GM21423 (cell line): ENCODE data around the gene CT45A6.
"Not testable (repeated sequence)": the region's sequence is repeated elsewhere in the genome, so short reads cannot be mapped to it uniquely, and the experiment has no call there.

Experiments used
- ATAC-seq: cut with Tn5 transposase; IDR thresholded peaks from one replicate; pipeline ENCODE4 v1.9.1; 2021; ENCODE audit warnings: mild to moderate bottlenecking, moderate library complexity; ENCODE audit not compliant: unreplicated experiment

Gene CT45A6

GRCh38 chrX:135802687-135803086, at the start of gene CT45A6:
Gene CT45A6 (minus strand): TSS chrX:135802787. CDS start chrX:135798993, 3,794 bp downstream.
- not testable (repeated sequence) for ATAC-seq

GRCh38 chrX:135837180-135837579, 34.6 kb upstream of the CT45A6 start, which contains the start of gene CT45A7:
Gene CT45A7 (minus strand): TSS chrX:135837280. CDS start chrX:135833533, 3,747 bp downstream.
- not testable (repeated sequence) for ATAC-seq

- not testable (repeated sequence) for ATAC-seq
Measured at GRCh38 chrX:135819912-135820311, 17.3 kb upstream of the CT45A6 start, which contains the start of gene CT45A2. Gene CT45A2 (minus strand): TSS chrX:135820012. CDS start chrX:135816265, 3,747 bp downstream.

GRCh38 chrX:135785403-135785802, 17.2 kb downstream of the CT45A6 start, which contains the start of gene CT45A5:
Gene CT45A5 (minus strand): TSS chrX:135785503. CDS start chrX:135781729, 3,774 bp downstream.
- not testable (repeated sequence) for ATAC-seq

GRCh38 chrX:135768091-135768490, 34.5 kb downstream of the CT45A6 start, which contains the start of gene CT45A3:
Gene CT45A3 (minus strand): TSS chrX:135768191. CDS start chrX:135764444, 3,747 bp downstream.
- not testable (repeated sequence) for ATAC-seq

- not testable (repeated sequence) for ATAC-seq
Measured at GRCh38 chrX:135744739-135745138, 57.8 kb downstream of the CT45A6 start.
